Endothelial cell (in vitro differentiated cells): Measurements from ENCODE around the gene SAMD5. TPM values are rescaled to one million over a fixed set of nuclear protein-coding genes. Genes with fewer than 3 reads are reported as not detected.

ENCODE experiments used
- DNase-seq: peaks from one replicate; pipeline ENCODE4 v3.0.0; 2021; ENCODE audit warnings: low spot score
- H3K27ac Mint-ChIP-seq: one replicate; pipeline ENCODE4 v1.8.0; 2021; ENCODE audit warnings: mixed read lengths, inconsistent platforms; ENCODE audit not compliant: unreplicated experiment
- H3K27me3 Mint-ChIP-seq: one replicate; pipeline ENCODE4 v1.8.0; 2021; ENCODE audit warnings: mild to moderate bottlenecking, moderate library complexity, mixed read lengths, inconsistent platforms; ENCODE audit not compliant: unreplicated experiment
- H3K36me3 Mint-ChIP-seq: one replicate; pipeline ENCODE4 v1.8.0; 2021; ENCODE audit warnings: mild to moderate bottlenecking, low read depth, mixed read lengths, inconsistent platforms; ENCODE audit not compliant: unreplicated experiment
- H3K4me1 Mint-ChIP-seq: one replicate; pipeline ENCODE4 v1.8.0; 2021; ENCODE audit warnings: mild to moderate bottlenecking, mixed read lengths, inconsistent platforms; ENCODE audit not compliant: unreplicated experiment
- H3K4me3 Mint-ChIP-seq: one replicate; pipeline ENCODE4 v1.8.0; 2021; ENCODE audit warnings: mild to moderate bottlenecking, mixed read lengths, inconsistent platforms; ENCODE audit not compliant: unreplicated experiment
- H3K9me3 Mint-ChIP-seq: one replicate; pipeline ENCODE4 v1.8.0; 2021; ENCODE audit warnings: mixed read lengths, inconsistent platforms; ENCODE audit not compliant: unreplicated experiment
- total RNA-seq: library from RNA; stranded (reverse); fragmentation: NEBNext Ultra II Directional; extraction: Animal tissue kit (Norgen Biotek cat#: 25700); gene quantifications from one replicate; pipeline ENCODE4 v1.2.1, GENCODE V29; 2021; ENCODE audit not compliant: unreplicated experiment
- TF ChIP-seq, protein P1 (sequence below): fragments of 200-600 bp; sonication (generic); IDR thresholded peaks from one replicate; pipeline ENCODE4 v1.5.0; 2021; ENCODE audit warnings: antibody characterized with exemption; ENCODE audit not compliant: unreplicated experiment

SAMD5 gene
- total RNA-seq, 1 donor from 2014 or later: 4.7 TPM

DNA sequence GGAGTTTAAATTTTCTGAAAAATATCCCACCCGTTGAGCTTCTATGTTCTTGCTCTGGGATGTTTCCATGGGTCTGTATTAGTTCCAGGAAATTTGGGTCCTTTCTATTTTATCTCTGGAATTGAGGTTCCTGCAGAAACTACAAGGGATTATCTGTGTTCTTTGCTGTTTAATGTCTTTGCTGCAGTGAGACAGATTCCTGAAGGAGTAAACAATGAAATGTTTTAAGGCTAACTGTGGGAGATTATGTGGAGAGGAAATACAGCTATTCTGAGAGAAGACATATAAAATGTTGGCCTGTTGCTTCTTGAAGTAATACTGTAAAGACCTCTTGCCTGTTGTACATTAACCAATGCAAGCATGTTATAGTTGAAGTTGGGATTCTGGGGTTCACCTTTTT is 43.5 kb downstream of the SAMD5 start:
- Mint-ChIP-seq H3K27me3 (peaks cover 1% of the 10 kb centered on the region), H3K4me1 (no peaks in the 10 kb centered on the region), H3K27ac (no peak overlapping the region), H3K4me3 (no peak overlapping the region), H3K36me3 (no peaks in the 10 kb centered on the region), H3K9me3 (no peaks in the 10 kb centered on the region)
- no peak for DNase-seq
- TF ChIP-seq, protein P1, sequence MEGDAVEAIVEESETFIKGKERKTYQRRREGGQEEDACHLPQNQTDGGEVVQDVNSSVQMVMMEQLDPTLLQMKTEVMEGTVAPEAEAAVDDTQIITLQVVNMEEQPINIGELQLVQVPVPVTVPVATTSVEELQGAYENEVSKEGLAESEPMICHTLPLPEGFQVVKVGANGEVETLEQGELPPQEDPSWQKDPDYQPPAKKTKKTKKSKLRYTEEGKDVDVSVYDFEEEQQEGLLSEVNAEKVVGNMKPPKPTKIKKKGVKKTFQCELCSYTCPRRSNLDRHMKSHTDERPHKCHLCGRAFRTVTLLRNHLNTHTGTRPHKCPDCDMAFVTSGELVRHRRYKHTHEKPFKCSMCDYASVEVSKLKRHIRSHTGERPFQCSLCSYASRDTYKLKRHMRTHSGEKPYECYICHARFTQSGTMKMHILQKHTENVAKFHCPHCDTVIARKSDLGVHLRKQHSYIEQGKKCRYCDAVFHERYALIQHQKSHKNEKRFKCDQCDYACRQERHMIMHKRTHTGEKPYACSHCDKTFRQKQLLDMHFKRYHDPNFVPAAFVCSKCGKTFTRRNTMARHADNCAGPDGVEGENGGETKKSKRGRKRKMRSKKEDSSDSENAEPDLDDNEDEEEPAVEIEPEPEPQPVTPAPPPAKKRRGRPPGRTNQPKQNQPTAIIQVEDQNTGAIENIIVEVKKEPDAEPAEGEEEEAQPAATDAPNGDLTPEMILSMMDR: no peak

DNA sequence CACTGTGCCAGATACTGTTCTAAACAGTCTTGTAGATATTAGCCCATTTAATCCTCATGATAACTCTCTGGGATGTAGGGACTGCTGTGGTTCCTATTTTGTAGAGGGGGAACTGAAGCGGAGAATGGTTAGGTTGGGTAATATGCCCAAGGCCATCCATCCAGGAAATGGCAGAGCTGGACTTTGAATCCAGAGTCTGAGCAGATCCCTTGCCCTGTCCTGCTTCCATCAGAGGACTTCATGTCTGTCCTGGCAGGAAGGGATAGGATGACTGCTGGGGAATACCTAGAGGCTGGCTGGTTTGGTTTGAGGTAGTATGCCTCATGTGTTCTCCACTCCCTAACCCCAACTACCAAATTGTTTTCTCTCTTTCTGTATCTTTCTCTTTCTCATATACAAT is 44.6 kb downstream of the SAMD5 start:
- Mint-ChIP-seq H3K27me3 (peaks cover 1% of the 10 kb centered on the region), H3K4me3 (no peak overlapping the region), H3K4me1 (no peaks in the 10 kb centered on the region), H3K36me3 (no peaks in the 10 kb centered on the region), H3K9me3 (no peaks in the 10 kb centered on the region), H3K27ac (no peak overlapping the region)
- TF ChIP-seq, protein P1: no peak
- no peak for DNase-seq

DNA sequence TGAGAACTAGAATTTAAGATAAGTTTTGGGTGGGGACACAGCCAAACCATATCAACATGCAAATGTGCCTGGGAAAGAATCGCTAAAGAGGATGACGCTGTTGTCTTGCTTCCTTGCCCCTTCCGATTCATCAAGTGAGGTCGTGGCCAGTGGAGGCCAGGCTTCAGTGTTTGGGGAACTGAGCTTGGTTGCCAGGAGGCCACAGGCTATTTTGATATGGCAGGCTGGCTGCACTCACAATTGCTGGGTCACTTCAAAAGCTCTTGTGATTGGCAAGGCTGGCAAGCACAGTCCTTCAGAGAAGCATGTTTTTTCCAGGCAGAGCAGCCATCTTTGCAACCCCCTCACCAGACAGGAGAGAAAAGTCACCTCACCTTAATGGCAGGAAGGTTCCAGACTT is 45.8 kb downstream of the SAMD5 start:
- Mint-ChIP-seq H3K9me3 (no peaks in the 10 kb centered on the region), H3K36me3 (no peaks in the 10 kb centered on the region), H3K4me3 (no peak overlapping the region), H3K4me1 (no peaks in the 10 kb centered on the region), H3K27me3 (peaks cover 1% of the 10 kb centered on the region), H3K27ac (no peak overlapping the region)
- TF ChIP-seq, protein P1: no peak
- DNase-seq: no peak

DNA sequence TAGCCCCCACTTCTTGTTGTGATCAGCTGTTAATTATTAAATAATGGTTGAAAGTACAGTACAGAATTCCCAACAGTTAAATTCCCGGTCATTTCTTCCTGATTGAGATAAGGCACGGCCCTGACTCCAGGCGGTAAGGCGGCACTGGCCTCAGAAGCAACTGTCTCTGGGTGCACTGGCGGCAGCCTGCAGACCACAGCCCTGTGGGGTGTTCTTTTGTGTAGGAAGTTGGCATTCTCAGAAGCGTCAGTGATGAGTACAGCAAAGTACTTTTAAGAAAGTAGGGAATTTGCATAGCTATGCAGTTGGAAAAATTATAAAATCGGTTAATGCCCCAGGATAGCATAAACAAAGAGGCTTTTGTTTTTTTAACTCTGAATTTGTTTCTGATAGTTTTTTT is 50.5 kb downstream of the SAMD5 start:
- H3K27ac Mint-ChIP-seq: no peak overlapping the region
- no peak overlapping the region for H3K4me3 Mint-ChIP-seq
- no peaks in the 10 kb centered on the region for H3K4me1 Mint-ChIP-seq
- H3K9me3 Mint-ChIP-seq: no peaks in the 10 kb centered on the region
- DNase-seq: no peak
- H3K36me3 Mint-ChIP-seq: no peaks in the 10 kb centered on the region
- TF ChIP-seq, protein P1: no peak
- no peaks in the 10 kb centered on the region for H3K27me3 Mint-ChIP-seq

DNA sequence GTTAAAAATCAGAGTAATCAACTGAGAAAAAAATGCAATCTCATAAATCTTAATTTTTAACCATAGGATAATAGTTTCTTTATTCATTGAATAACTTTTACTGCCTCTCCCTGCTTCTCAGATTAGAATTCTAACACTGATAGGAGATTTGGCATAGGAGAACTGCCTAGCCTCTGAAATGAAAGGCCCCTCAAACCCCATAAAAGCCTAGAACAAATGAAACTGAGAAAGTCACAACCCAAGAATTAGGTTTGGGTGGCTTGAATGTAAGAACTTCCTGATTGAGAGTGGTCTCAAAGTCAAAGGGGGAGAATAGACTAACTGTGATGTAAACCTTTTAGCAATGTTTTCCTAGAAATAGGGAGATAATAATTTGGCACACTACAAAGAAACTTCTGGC is 52.2 kb downstream of the SAMD5 start:
- H3K9me3 Mint-ChIP-seq: no peaks in the 10 kb centered on the region
- TF ChIP-seq, protein P1: no peak
- no peaks in the 10 kb centered on the region for H3K36me3 Mint-ChIP-seq
- H3K4me1 Mint-ChIP-seq: no peaks in the 10 kb centered on the region
- DNase-seq: no peak
- H3K27ac Mint-ChIP-seq: no peak overlapping the region
- H3K4me3 Mint-ChIP-seq: no peak overlapping the region
- no peaks in the 10 kb centered on the region for H3K27me3 Mint-ChIP-seq
